H9 (cell line): ENCODE results near the gene PDGFB. TPM values are rescaled to one million over a fixed set of nuclear protein-coding genes. Genes with fewer than 3 reads are reported as not detected.

ENCODE experiments used
- DNase-seq: peaks from one replicate; pipeline ENCODE4 v3.0.0-alpha.2; 2017
- H2AFZ ChIP-seq: one replicate; pipeline ENCODE4 v1.6.1; 2013; ENCODE audit warnings: mild to moderate bottlenecking, low read length, control low read depth, moderate library complexity
- H2AK5ac ChIP-seq: 2 replicates; pipeline ENCODE4 v1.6.1; 2013; ENCODE audit warnings: low read length, control low read depth, mixed read lengths; ENCODE audit not compliant: insufficient read length
- H2BK120ac ChIP-seq: one replicate; pipeline ENCODE4 v1.6.1; 2013; ENCODE audit warnings: low read depth, mild to moderate bottlenecking, low read length, control low read depth, inconsistent platforms; ENCODE audit not compliant: poor library complexity, severe bottlenecking
- H2BK12ac ChIP-seq: 2 replicates; pipeline ENCODE4 v1.6.1; 2013; ENCODE audit warnings: low read length, control low read depth, mixed read lengths, low read depth; ENCODE audit not compliant: insufficient read length
- H2BK15ac ChIP-seq: 2 replicates; pipeline ENCODE4 v1.6.1; 2013; ENCODE audit warnings: low read depth, low read length, control low read depth
- H2BK20ac ChIP-seq: one replicate; pipeline ENCODE4 v1.6.1; 2013; ENCODE audit warnings: low read depth, mild to moderate bottlenecking, low read length, control low read depth, inconsistent platforms; ENCODE audit not compliant: poor library complexity, severe bottlenecking
- H2BK5ac ChIP-seq: 2 replicates; pipeline ENCODE4 v1.6.1; 2013; ENCODE audit warnings: low read length, control low read depth, mixed read lengths; ENCODE audit not compliant: insufficient read length
- H3K14ac ChIP-seq: 2 replicates; pipeline ENCODE4 v1.6.1; 2013; ENCODE audit warnings: low read length, control low read depth; ENCODE audit not compliant: insufficient read depth
- H3K18ac ChIP-seq: 2 replicates; pipeline ENCODE4 v1.6.1; 2013; ENCODE audit warnings: low read depth, mild to moderate bottlenecking, mixed read lengths, low read length, control low read depth; ENCODE audit not compliant: insufficient read length
- H3K23ac ChIP-seq: 2 replicates; pipeline ENCODE4 v1.6.1; 2013; ENCODE audit warnings: low read length, control low read depth, mixed read lengths, low read depth; ENCODE audit not compliant: insufficient read length
- H3K23me2 ChIP-seq: 2 replicates; pipeline ENCODE4 v1.6.1; 2013; ENCODE audit warnings: low read depth, mild to moderate bottlenecking, mixed read lengths, low read length, control low read depth; ENCODE audit not compliant: insufficient read length, poor library complexity, severe bottlenecking
- H3K27ac ChIP-seq: 2 replicates; pipeline ENCODE4 v1.5.1; 2013; ENCODE audit warnings: low read length, control low read depth, mixed read lengths, low read depth; ENCODE audit not compliant: insufficient read length
- H3K27me3 ChIP-seq: 2 replicates; pipeline ENCODE4 v1.6.1; 2013; ENCODE audit warnings: low read length, control low read depth, inconsistent platforms; ENCODE audit not compliant: insufficient read depth
- H3K4ac ChIP-seq: 2 replicates; pipeline ENCODE4 v1.6.1; 2013; ENCODE audit warnings: low read depth, mild to moderate bottlenecking, control low read depth, inconsistent platforms, low read length, moderate library complexity
- H3K4me1 ChIP-seq: 2 replicates; pipeline ENCODE4 v1.6.1; 2013; ENCODE audit warnings: low read length, control low read depth, inconsistent platforms; ENCODE audit not compliant: insufficient read depth
- H3K4me2 ChIP-seq: 2 replicates; pipeline ENCODE4 v1.6.1; 2013; ENCODE audit warnings: low read length, control low read depth, mixed read lengths; ENCODE audit not compliant: insufficient read length, insufficient read depth
- H3K56ac ChIP-seq: 2 replicates; pipeline ENCODE4 v1.6.1; 2013; ENCODE audit warnings: low read depth, mild to moderate bottlenecking, mixed read lengths, low read length, control low read depth; ENCODE audit not compliant: insufficient read length
- H3K79me1 ChIP-seq: 2 replicates; pipeline ENCODE4 v1.6.1; 2013; ENCODE audit warnings: low read depth, mild to moderate bottlenecking, moderate library complexity, low read length, control low read depth, inconsistent platforms; ENCODE audit not compliant: insufficient read depth, poor library complexity, severe bottlenecking
- H3K79me2 ChIP-seq: 2 replicates; pipeline ENCODE4 v1.6.1; 2013; ENCODE audit warnings: low read length, control low read depth, inconsistent platforms; ENCODE audit not compliant: insufficient read depth
- H3K9ac ChIP-seq: 2 replicates; pipeline ENCODE4 v1.6.1; 2013; ENCODE audit warnings: low read length, control low read depth, mixed read lengths; ENCODE audit not compliant: insufficient read length; ENCODE audit errors: extremely low read depth
- H3K9me3 ChIP-seq: one replicate; pipeline ENCODE4 v1.6.1; 2013; ENCODE audit warnings: low read depth, low read length, inconsistent platforms; ENCODE audit not compliant: control insufficient read depth
- H3T11ph ChIP-seq: one replicate; pipeline ENCODE4 v1.6.1; 2013; ENCODE audit warnings: mild to moderate bottlenecking, low read length, control low read depth, inconsistent platforms
- H4K20me1 ChIP-seq: one replicate; pipeline ENCODE4 v1.6.1; 2013; ENCODE audit not compliant: control insufficient read depth, insufficient read length, insufficient read depth
- H4K5ac ChIP-seq: 2 replicates; pipeline ENCODE4 v1.6.1; 2013; ENCODE audit warnings: low read depth, mild to moderate bottlenecking, mixed read lengths, low read length, control low read depth; ENCODE audit not compliant: insufficient read length
- H4K8ac ChIP-seq: replicated peaks from 2 replicates; pipeline ENCODE4 v1.6.1; 2013; ENCODE audit warnings: low read length, control low read depth, mixed read lengths, low read depth; ENCODE audit not compliant: insufficient read length
- H4K91ac ChIP-seq: 2 replicates; pipeline ENCODE4 v1.6.1; 2013; ENCODE audit warnings: low read depth, mild to moderate bottlenecking, moderate library complexity, mixed read lengths, low read length, control low read depth; ENCODE audit not compliant: insufficient read length
- H3K27ac Mint-ChIP-seq, 3 experiments: 2 replicates in 2 of 3; 3 replicates in 1 of 3; pipeline ENCODE4 v1.8.0; 2020 to 2021; ENCODE audit warnings: mixed read lengths in 3 of 3, mild to moderate bottlenecking in 1 of 3, moderate library complexity in 1 of 3
- H3K27me3 Mint-ChIP-seq: 2 replicates; pipeline ENCODE4 v1.8.0; 2021; ENCODE audit warnings: low read depth, mild to moderate bottlenecking, moderate library complexity, mixed read lengths
- H3K36me3 Mint-ChIP-seq, 3 experiments: 2 replicates in 2 of 3; 3 replicates in 1 of 3; pipeline ENCODE4 v1.8.0; 2020 to 2021; ENCODE audit warnings: low read depth in 3 of 3, mixed read lengths in 3 of 3; ENCODE audit not compliant: insufficient read depth in 1 of 3
- H3K4me1 Mint-ChIP-seq, 2 experiments: 2 replicates each; pipeline ENCODE4 v1.8.0; 2020; ENCODE audit warnings: mixed read lengths in 2 of 2
- H3K4me3 Mint-ChIP-seq, 2 experiments: 2 replicates in 1 of 2; 3 replicates in 1 of 2; pipeline ENCODE4 v1.8.0; 2020 to 2021; ENCODE audit warnings: mild to moderate bottlenecking in 2 of 2, mixed read lengths in 2 of 2, moderate library complexity in 1 of 2
- H3K9me3 Mint-ChIP-seq, 2 experiments: 2 replicates in 1 of 2; 3 replicates in 1 of 2; pipeline ENCODE4 v1.8.0; 2020; ENCODE audit warnings: mild to moderate bottlenecking in 2 of 2, mixed read lengths in 2 of 2, moderate library complexity in 1 of 2
- CTCF ChIP-seq: fragments of 200-600 bp; sonication (generic); conservative IDR thresholded peaks from 3 replicates; pipeline ENCODE4 v1.8.0; 2021; ENCODE audit warnings: antibody characterized with exemption, mild to moderate bottlenecking
- WGBS: extraction: QIAGEN DNeasy Blood & Tissue Kit; methylation state at CpG from one replicate; pipeline ENCODE4 v1.1.7; 2013; ENCODE audit warnings: missing lambda C conversion rate, low lambda C conversion rate, mixed read lengths; ENCODE audit not compliant: insufficient read length; ENCODE audit errors: extremely low coverage; 5-methylcytosine and 5-hydroxymethylcytosine counted together
- total RNA-seq: library from RNA; stranded (reverse); gene quantifications from 2 replicates; pipeline ENCODE4 v1.2.1, GENCODE V29; 2021

PDGFB gene
- total RNA-seq, 1 experiment from 2014 or later = 6.1 TPM

GRCh38 chr22:39215426-39216142 lies 29.2 kb downstream of the PDGFB start:
- H3K9me3 ChIP-seq = no peaks in the 10 kb centered on the region
- Mint-ChIP-seq H3K4me3 (no peak overlapping the region), H3K4me1 (peaks cover 39 to 40% of the 10 kb centered on the region in 2 experiments), H3K36me3 (peaks cover 0 to 11% (median 3%) of the 10 kb centered on the region in 3 experiments; a peak in 3 of 7 replicates), H3K27me3 (peaks cover 1% of the 10 kb centered on the region), H3K27ac (peak overlapping the region in 2 of 3 experiments; percentile 60 to 96; a peak in 4 of 7 replicates), H3K9me3 (peaks cover 15 to 17% of the 10 kb centered on the region in 2 experiments)
- WGBS = no CpG with 5 or more reads among the region's 14 CpGs
- H2BK12ac ChIP-seq = peak overlapping the region; percentile 100
- H3K56ac ChIP-seq = no peak overlapping the region
- H3K23me2 ChIP-seq = no peaks in the 10 kb centered on the region
- H2AFZ ChIP-seq = no peak overlapping the region
- no peaks in the 10 kb centered on the region for H4K20me1 ChIP-seq
- H3T11ph ChIP-seq = no peak overlapping the region
- no peak overlapping the region for H3K23ac ChIP-seq
- H2AK5ac ChIP-seq = peak overlapping the region; percentile 96
- H3K4me1 ChIP-seq = peaks cover 15% of the 10 kb centered on the region; the same call in 1 of the 2 replicates
- peak overlapping the region; percentile 92 for H3K18ac ChIP-seq
- H3K27me3 ChIP-seq = no peaks in the 10 kb centered on the region
- H3K79me1 ChIP-seq = no peaks in the 10 kb centered on the region
- no peak overlapping the region for H4K8ac ChIP-seq
- H2BK120ac ChIP-seq = no peak overlapping the region
- H3K4ac ChIP-seq = peak overlapping the region; percentile 79
- peak overlapping the region; percentile 86 for H2BK5ac ChIP-seq
- H2BK20ac ChIP-seq = peak overlapping the region; percentile 12
- peak overlapping the region; percentile 94 for H3K27ac ChIP-seq
- H3K9ac ChIP-seq = peak overlapping the region; percentile 21
- H4K5ac ChIP-seq = peak overlapping the region; percentile 96
- H4K91ac ChIP-seq = peak overlapping the region; percentile 59
- H2BK15ac ChIP-seq = no peak overlapping the region; the same call in 1 of the 2 replicates
- H3K4me2 ChIP-seq = no peak overlapping the region
- 0 out of 2 replicates have a peak overlapping the region, but pooled peaks have one; percentile 61 for H3K14ac ChIP-seq
- peak; percentile 69 for TF ChIP-seq CTCF
- peak; percentile 71 for DNase-seq
- no peaks in the 10 kb centered on the region for H3K79me2 ChIP-seq
